PC-3 (cell line): ENCODE data around the gene PSG11. TPM values are rescaled to one million over a fixed set of nuclear protein-coding genes. Genes with fewer than 3 reads are reported as not detected.
A peak's percentile ranks its signal among the peaks of the same experiment; 100 is the strongest.
"Not testable (repeated sequence)": the region's sequence is repeated elsewhere in the genome, so short reads cannot be mapped to it uniquely, and the experiment has no call there.

Experiments used
- ATAC-seq: fragments of 200-7000 bp; cut with Tn5 transposase; 2 replicates; pipeline ENCODE4 v1.9.1; 2020; ENCODE audit warnings: mild to moderate bottlenecking, moderate library complexity
- BruUV-seq: library from RNA; stranded (reverse); fragments of 400-500 nt; replicated peaks from 2 replicates; lab custom pipeline; 2021; lab: Mats Ljungman, UMichigan
- CTCF ChIA-PET: fragments of 300-600 bp; sonication (Branson Sonifier 250); formaldehyde crosslinking; loops from one replicate; lab custom pipeline; 2022; ENCODE audit warnings: antibody characterized with exemption; lab: Charles Lee
- POLR2A ChIA-PET: fragments of 300-600 bp; sonication (Branson Sonifier 250); formaldehyde crosslinking; loops from one replicate; lab custom pipeline; 2022; ENCODE audit warnings: antibody characterized with exemption; ENCODE audit not compliant: unreplicated experiment; lab: Charles Lee
- DNase-seq: peaks from one replicate; pipeline ENCODE4 v3.0.0-alpha.2; 2015
- H2AFZ ChIP-seq: fragments of 300-600 bp; sonication (generic); 2 replicates; pipeline ENCODE4 v1.6.0; 2016; ENCODE audit warnings: antibody characterized with exemption, low read length
- H3F3A ChIP-seq: fragments of 300-600 bp; sonication (generic); one replicate; pipeline ENCODE4 v1.6.0; 2017; ENCODE audit warnings: antibody characterized with exemption, low read length, control low read depth, mild to moderate bottlenecking; ENCODE audit not compliant: unreplicated experiment
- H3K27ac ChIP-seq: fragments of 300-600 bp; sonication (generic); 2 replicates; pipeline ENCODE4 v1.5.1; 2016; ENCODE audit warnings: mild to moderate bottlenecking, low read length
- H3K27me3 ChIP-seq: fragments of 300-600 bp; sonication (generic); 2 replicates; pipeline ENCODE4 v1.6.1; 2016; ENCODE audit warnings: low read length, mixed read lengths
- H3K36me3 ChIP-seq: fragments of 300-600 bp; sonication (generic); 2 replicates; pipeline ENCODE4 v1.6.1; 2016; ENCODE audit warnings: low read depth, mixed run types, low read length, mixed read lengths
- H3K4me1 ChIP-seq: fragments of 300-600 bp; sonication (generic); 2 replicates; pipeline ENCODE4 v1.5.1; 2016; ENCODE audit warnings: low read length; ENCODE audit not compliant: insufficient read depth
- H3K4me2 ChIP-seq: fragments of 300-600 bp; sonication (generic); 2 replicates; pipeline ENCODE4 v1.6.0; 2016; ENCODE audit warnings: low read length
- H3K4me3 ChIP-seq: fragments of 300-600 bp; sonication (generic); 2 replicates; pipeline ENCODE4 v1.5.1; 2016; ENCODE audit warnings: mild to moderate bottlenecking, low read length, mixed read lengths
- H3K79me2 ChIP-seq: fragments of 300-600 bp; sonication (generic); 2 replicates; pipeline ENCODE4 v1.6.1; 2017; ENCODE audit warnings: low read length, mixed read lengths
- H3K9ac ChIP-seq: fragments of 300-600 bp; sonication (generic); 2 replicates; pipeline ENCODE4 v1.6.0; 2016; ENCODE audit warnings: mild to moderate bottlenecking, low read length
- H3K9me2 ChIP-seq: fragments of 300-600 bp; sonication (generic); replicated peaks from 2 replicates; pipeline ENCODE4 v1.6.1; 2016; ENCODE audit warnings: mixed run types, low read length, mixed read lengths
- H3K9me3 ChIP-seq: fragments of 300-600 bp; sonication (generic); 2 replicates; pipeline ENCODE4 v1.6.1; 2016; ENCODE audit warnings: low read length, mixed read lengths
- H4K20me1 ChIP-seq: fragments of 300-600 bp; sonication (generic); 2 replicates; pipeline ENCODE4 v1.6.1; 2016; ENCODE audit warnings: low read length, mixed read lengths
- EZH2 ChIP-seq: fragments of 300-600 bp; sonication (generic); IDR thresholded peaks from one replicate; pipeline ENCODE4 v1.6.1; 2017; ENCODE audit warnings: antibody characterized with exemption, mild to moderate bottlenecking, low read length; ENCODE audit not compliant: unreplicated experiment
- intact Hi-C: fragments of 100-400 bp; cut with micrococcal nuclease; formaldehyde crosslinking; loops from 2 replicates; pipeline ENCODE4 v1.9.0; 2023
- total RNA-seq: library from RNA; depleted of rRNA; stranded (reverse); fragments of >200 nt; gene quantifications from 2 replicates; pipeline ENCODE4 v1.2.3, GENCODE V29; 2014
- TF ChIP-seq, protein P1 (sequence below): fragments of 300-600 bp; sonication (generic); conservative IDR thresholded peaks from 2 replicates; pipeline ENCODE4 v1.5.1; 2017; ENCODE audit warnings: antibody characterized with exemption, low read depth, mild to moderate bottlenecking, low read length

The PSG11 gene
- total RNA-seq, 1 experiment from 2014 or later = not detected

DNA sequence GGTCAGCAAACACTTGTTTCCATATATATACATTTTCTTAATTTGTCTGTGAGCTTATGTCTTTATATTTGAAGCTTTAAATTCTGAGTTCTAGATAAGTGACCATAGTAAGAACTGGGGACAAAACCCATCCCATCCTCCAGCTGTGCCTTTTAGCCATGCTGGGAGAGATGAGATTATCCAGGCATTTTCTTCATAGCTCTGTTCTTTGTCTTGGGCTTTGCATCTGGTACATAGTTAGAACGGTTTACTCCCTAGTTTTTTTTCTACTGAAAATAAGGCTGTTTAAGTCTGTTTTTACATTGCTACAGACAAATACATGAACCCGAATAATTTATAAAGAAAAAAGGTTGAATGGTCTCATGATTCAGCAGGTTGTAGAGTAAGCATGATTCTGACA is 20.3 kb upstream of the PSG11 start:
- BruUV-seq, DNase-seq, H3K9me3 ChIP-seq, H2AFZ ChIP-seq, CTCF ChIA-PET, H4K20me1 ChIP-seq, H3K9ac ChIP-seq, ATAC-seq, H3K27me3 ChIP-seq, H3K4me2 ChIP-seq, H3K79me2 ChIP-seq, H3K9me2 ChIP-seq, H3K36me3 ChIP-seq, H3F3A ChIP-seq, H3K4me1 ChIP-seq, H3K27ac ChIP-seq, intact Hi-C loops, H3K4me3 ChIP-seq, POLR2A ChIA-PET: not testable (repeated sequence)

GRCh38 chr19:43043492-43044180 is 17.4 kb upstream of the PSG11 start:
- H4K20me1 ChIP-seq, CTCF ChIA-PET, H3K9ac ChIP-seq, H3K27me3 ChIP-seq, intact Hi-C loops, ATAC-seq, H3K27ac ChIP-seq, H2AFZ ChIP-seq, H3K36me3 ChIP-seq, H3K9me3 ChIP-seq, H3K79me2 ChIP-seq, H3F3A ChIP-seq, H3K4me2 ChIP-seq, H3K4me3 ChIP-seq, H3K9me2 ChIP-seq, DNase-seq, BruUV-seq, H3K4me1 ChIP-seq, POLR2A ChIA-PET: not testable (repeated sequence)

- POLR2A ChIA-PET, CTCF ChIA-PET: not testable (repeated sequence)
- intact Hi-C loops = loop anchor here (5.0 kb wide), 1 partner anchor 99 kb away; no protein-coding TSS in a partner anchor
These were observed 5.4 kb upstream of the PSG11 start for GRCh38 chr19:43031645-43032044.

GRCh38 chr19:43028866-43029265 is 2.6 kb upstream of the PSG11 start:
- DNase-seq (no peak), ATAC-seq (no peak)
- CTCF ChIA-PET = interaction anchor here (0.6 kb wide), 1 partner anchor 137 kb away, joined by 3 read pairs; no protein-coding TSS in a partner anchor
- Histone ChIP-seq H3K9ac (no peak overlapping the region), H3K4me1 (no peaks in the 10 kb centered on the region), H3K9me3 (no peaks in the 10 kb centered on the region), H3K4me2 (no peak overlapping the region), H3K79me2 (no peaks in the 10 kb centered on the region), H3K4me3 (no peak overlapping the region), H3K27me3 (no peaks in the 10 kb centered on the region), H3F3A (no peaks in the 10 kb centered on the region), H3K9me2 (no peaks in the 10 kb centered on the region), H3K36me3 (no peaks in the 10 kb centered on the region), H3K27ac (no peak overlapping the region), H4K20me1 (no peaks in the 10 kb centered on the region), H2AFZ (no peak overlapping the region)
- TF ChIP-seq, protein P1, sequence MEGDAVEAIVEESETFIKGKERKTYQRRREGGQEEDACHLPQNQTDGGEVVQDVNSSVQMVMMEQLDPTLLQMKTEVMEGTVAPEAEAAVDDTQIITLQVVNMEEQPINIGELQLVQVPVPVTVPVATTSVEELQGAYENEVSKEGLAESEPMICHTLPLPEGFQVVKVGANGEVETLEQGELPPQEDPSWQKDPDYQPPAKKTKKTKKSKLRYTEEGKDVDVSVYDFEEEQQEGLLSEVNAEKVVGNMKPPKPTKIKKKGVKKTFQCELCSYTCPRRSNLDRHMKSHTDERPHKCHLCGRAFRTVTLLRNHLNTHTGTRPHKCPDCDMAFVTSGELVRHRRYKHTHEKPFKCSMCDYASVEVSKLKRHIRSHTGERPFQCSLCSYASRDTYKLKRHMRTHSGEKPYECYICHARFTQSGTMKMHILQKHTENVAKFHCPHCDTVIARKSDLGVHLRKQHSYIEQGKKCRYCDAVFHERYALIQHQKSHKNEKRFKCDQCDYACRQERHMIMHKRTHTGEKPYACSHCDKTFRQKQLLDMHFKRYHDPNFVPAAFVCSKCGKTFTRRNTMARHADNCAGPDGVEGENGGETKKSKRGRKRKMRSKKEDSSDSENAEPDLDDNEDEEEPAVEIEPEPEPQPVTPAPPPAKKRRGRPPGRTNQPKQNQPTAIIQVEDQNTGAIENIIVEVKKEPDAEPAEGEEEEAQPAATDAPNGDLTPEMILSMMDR = no peak
- no peak for TF ChIP-seq EZH2
- POLR2A ChIA-PET = no interaction called here
- BruUV-seq = no TSS peak
- intact Hi-C loops = no loop called here

More at GRCh38 chr19:43031645-43032044, 5.4 kb upstream of the PSG11 start:
- not testable (repeated sequence) for H3K4me3 ChIP-seq, H3K9me2 ChIP-seq, H3K79me2 ChIP-seq, H3K4me1 ChIP-seq, H3K27ac ChIP-seq, H3F3A ChIP-seq, H3K36me3 ChIP-seq, H4K20me1 ChIP-seq, BruUV-seq, H3K27me3 ChIP-seq, ATAC-seq, H3K9ac ChIP-seq, H2AFZ ChIP-seq, H3K4me2 ChIP-seq, H3K9me3 ChIP-seq
- peak; percentile 61 for DNase-seq
- TF ChIP-seq, protein P1 = peak; percentile 43; the same call in 1 of the 2 replicates
